HepG2 (cell line): ENCODE results near the gene P2RY8. TPM values are rescaled to one million over a fixed set of nuclear protein-coding genes. Genes with fewer than 3 reads are reported as not detected.

Experiments used
- E2F1 ChIP-seq: sonication (generic); formaldehyde crosslinking; IDR thresholded peaks from 2 replicates; pipeline ENCODE4 v1.5.0; 2020; ENCODE audit warnings: missing genetic modification reagents
- EEA1 ChIP-seq: sonication (generic); formaldehyde crosslinking; IDR thresholded peaks from 2 replicates; pipeline ENCODE4 v1.5.1; 2020; ENCODE audit warnings: mild to moderate bottlenecking, missing genetic modification reagents, borderline replicate concordance
- FOSL2 ChIP-seq: sonication (generic); formaldehyde crosslinking; IDR thresholded peaks from 2 replicates; pipeline ENCODE4 v1.4.0; 2020; ENCODE audit warnings: missing genetic modification reagents
- FOXK2 ChIP-seq: fragments of 450-650 bp; IDR thresholded peaks from 2 replicates; pipeline ENCODE4 v1.6.1; 2016
- KLF15 ChIP-seq: sonication (generic); formaldehyde crosslinking; IDR thresholded peaks from 2 replicates; pipeline ENCODE4 v1.8.1; 2023; ENCODE audit warnings: borderline replicate concordance, mild to moderate bottlenecking, inconsistent platforms, missing genetic modification reagents, mixed read lengths
- MYC ChIP-seq: sonication (generic); formaldehyde crosslinking; IDR thresholded peaks from 2 replicates; pipeline ENCODE4 v1.9.0; 2021; ENCODE audit warnings: missing genetic modification reagents, borderline replicate concordance
- SALL1 ChIP-seq: sonication (generic); formaldehyde crosslinking; IDR thresholded peaks from 2 replicates; pipeline ENCODE4 v1.8.0; 2022; ENCODE audit warnings: mild to moderate bottlenecking, missing genetic modification reagents
- SCMH1 ChIP-seq: sonication (generic); formaldehyde crosslinking; IDR thresholded peaks from 2 replicates; pipeline ENCODE4 v1.9.0; 2021; ENCODE audit warnings: missing genetic modification reagents, mild to moderate bottlenecking, borderline replicate concordance
- ZBTB40 ChIP-seq, 2 experiments: fragments of 450-650 bp in 1 of 2; sonication (generic) in 1 of 2; formaldehyde crosslinking in 1 of 2; IDR thresholded peaks; 2 replicates each; pipeline versions ENCODE4 v1.6.1 to v1.8.0; 2016 to 2022; ENCODE audit warnings: antibody characterized with exemption in 1 of 2, mild to moderate bottlenecking in 1 of 2, missing genetic modification reagents in 1 of 2
- ZNF207 ChIP-seq: fragments of 450-650 bp; IDR thresholded peaks from 2 replicates; pipeline ENCODE4 v1.6.1; 2016; ENCODE audit warnings: antibody characterized with exemption, borderline replicate concordance
- ZNF646 ChIP-seq: sonication (generic); formaldehyde crosslinking; IDR thresholded peaks from 2 replicates; pipeline ENCODE4 v1.9.0; 2021; ENCODE audit warnings: mild to moderate bottlenecking, missing genetic modification reagents
- polyA plus RNA-seq, 8 experiments: library from polyadenylated mRNA; depleted of rRNA in 3 of 8; stranded (reverse) in 7 of 8; unstranded in 1 of 8; fragments of >200 nt; fragmentation: Illumina TruSeq in 4 of 8; extraction: Trizol in 4 of 8; gene quantifications; 2 replicates each; pipeline versions ENCODE4 v1.2.1 to v1.2.3, GENCODE V29; 2011 to 2016; ENCODE audit warnings: low read depth in 4 of 8, missing spikeins in 1 of 8, mixed read lengths in 1 of 8; ENCODE audit not compliant: insufficient read depth in 1 of 8
- total RNA-seq, 5 experiments: library from RNA; depleted of rRNA; stranded (reverse); fragments of >200 nt; fragmentation: Illumina TruSeq; extraction: Trizol; gene quantifications; 2 replicates each; pipeline ENCODE4 v1.2.3, GENCODE V29; 2016; ENCODE audit warnings: low read depth in 1 of 5

P2RY8 gene
- total and polyA plus RNA-seq, 2 of the 13 experiments (the other 11 are each of a cell fraction or from before 2014, with no cell fraction given): 1.0 to 1.3 TPM

- no peak for TF ChIP-seq E2F1
- TF ChIP-seq ZBTB40 (IDR thresholded peaks at IDR 0.05): no peak
- peak; percentile 46; the same call in 1 of the 2 replicates for TF ChIP-seq ZBTB40 (CRISPR knock-in tag; IDR thresholded peaks at IDR 0.05)
- TF ChIP-seq ZNF207: no peak
- TF ChIP-seq FOSL2 (CRISPR knock-in tag): 0 out of 2 replicates have a peak, but pooled peaks have one; percentile 4
- no peak for TF ChIP-seq FOXK2
- TF ChIP-seq EEA1 (CRISPR knock-in tag): 0 out of 2 replicates have a peak, but pooled peaks have one; percentile 38
- no peak for TF ChIP-seq ZNF646 (CRISPR knock-in tag)
- TF ChIP-seq MYC (CRISPR knock-in tag): peak; percentile 64; the same call in 1 of the 2 replicates
- TF ChIP-seq SALL1 (CRISPR knock-in tag): peak; percentile 80
- TF ChIP-seq SCMH1: no peak
- TF ChIP-seq KLF15: no peak
Measured at GRCh38 chrX:1452516-1453394, 84.2 kb downstream of the P2RY8 start, which contains the start of gene ASMTL (continued).
